HG03280 (cell line): ENCODE data around the gene NR2C2AP.

Experiments
- ATAC-seq: cut with Tn5 transposase; IDR thresholded peaks from one replicate; pipeline ENCODE4 v1.9.1; 2021; ENCODE audit warnings: mild to moderate bottlenecking, moderate library complexity; ENCODE audit not compliant: unreplicated experiment

The NR2C2AP gene

GRCh38 chr19:19154768-19155494 is 48.3 kb downstream of the NR2C2AP start:
- no peak for ATAC-seq

GRCh38 chr19:19152668-19153384 is 50.4 kb downstream of the NR2C2AP start:
- ATAC-seq, result no peak

GRCh38 chr19:19151418-19151817 is 51.8 kb downstream of the NR2C2AP start:
- no peak for ATAC-seq
